Measurements from ENCODE around the gene BRIP1. TPM values are rescaled to one million over a fixed set of nuclear protein-coding genes. Genes with fewer than 3 reads are reported as not detected.

Gene BRIP1
- polyA plus RNA-seq, 4 donors = 8.1 to 11.7 (median 10.8) TPM

GRCh38 chr17:61768405-61768804, 94.9 kb downstream of the BRIP1 start:
- DNase-seq (ENCODE audit: low read depth in 4 of 4, low spot score in 3 of 4) = no peak

DNA sequence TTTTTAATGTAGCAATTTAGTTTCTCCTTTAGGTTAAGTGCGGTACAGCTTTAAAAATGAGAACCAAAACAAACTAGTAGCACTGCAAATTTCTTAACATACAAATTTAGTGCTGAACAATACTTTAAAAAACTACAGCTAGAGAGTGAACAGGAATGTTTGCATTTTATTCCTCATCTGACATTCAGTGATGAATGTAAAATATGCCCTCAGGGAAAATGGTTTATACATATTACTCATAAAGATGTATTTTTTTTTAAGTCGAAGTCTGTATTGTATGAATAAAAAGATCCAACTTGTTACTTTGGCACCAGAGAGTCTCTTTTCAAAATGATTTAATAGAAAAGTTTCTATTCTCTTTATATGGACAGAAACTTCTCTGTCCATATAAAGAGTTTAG, 96.8 kb downstream of the BRIP1 start:
- no peak for DNase-seq (ENCODE audit: low read depth in 4 of 4, low spot score in 3 of 4)

GRCh38 chr17:61764846-61765245, 98.5 kb downstream of the BRIP1 start:
- DNase-seq (ENCODE audit: low read depth in 4 of 4, low spot score in 3 of 4) = no peak

DNA sequence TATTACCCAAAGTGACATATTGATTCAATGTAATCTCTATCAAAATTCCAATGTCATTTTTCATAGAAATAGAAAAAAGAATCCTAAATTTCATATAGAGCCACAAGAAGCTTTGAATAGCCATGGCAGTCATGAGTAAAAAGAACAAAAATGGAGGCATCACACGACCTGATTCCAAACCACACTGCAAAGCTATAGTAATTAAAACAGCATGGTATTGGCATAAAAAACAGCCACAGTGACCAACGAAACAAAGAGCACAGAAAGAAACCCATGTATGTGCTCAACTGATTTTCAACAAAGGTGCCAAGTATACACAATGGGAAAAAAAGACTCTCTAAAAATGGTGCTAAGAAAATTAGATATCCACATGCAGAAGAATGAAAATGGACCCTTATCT, 101.5 kb downstream of the BRIP1 start:
- no peak for DNase-seq (ENCODE audit: low read depth in 4 of 4, low spot score in 3 of 4)

DNA sequence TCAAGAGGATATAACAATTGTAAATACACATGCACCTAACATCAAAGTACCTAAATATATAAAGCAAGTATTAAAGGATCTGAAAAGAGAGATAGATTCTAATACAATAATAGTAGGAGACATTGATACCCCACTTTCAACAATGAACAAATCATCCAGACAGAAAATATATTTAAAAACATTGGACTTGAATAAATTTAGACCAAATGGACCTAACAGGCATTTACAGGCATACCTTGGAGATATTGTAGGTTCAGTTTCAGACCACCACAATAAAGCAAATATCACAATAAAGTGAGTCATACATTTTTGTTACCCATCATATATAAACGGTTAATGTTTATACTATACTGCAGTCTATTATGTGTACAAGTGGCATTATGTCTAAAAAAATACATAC, 104.0 kb downstream of the BRIP1 start:
- no peak for DNase-seq (ENCODE audit: low read depth in 4 of 4, low spot score in 3 of 4)

- DNase-seq (ENCODE audit: low read depth in 4 of 4, low spot score in 3 of 4) = no peak
Measured at GRCh38 chr17:61758430-61758829, 104.9 kb downstream of the BRIP1 start.

DNA sequence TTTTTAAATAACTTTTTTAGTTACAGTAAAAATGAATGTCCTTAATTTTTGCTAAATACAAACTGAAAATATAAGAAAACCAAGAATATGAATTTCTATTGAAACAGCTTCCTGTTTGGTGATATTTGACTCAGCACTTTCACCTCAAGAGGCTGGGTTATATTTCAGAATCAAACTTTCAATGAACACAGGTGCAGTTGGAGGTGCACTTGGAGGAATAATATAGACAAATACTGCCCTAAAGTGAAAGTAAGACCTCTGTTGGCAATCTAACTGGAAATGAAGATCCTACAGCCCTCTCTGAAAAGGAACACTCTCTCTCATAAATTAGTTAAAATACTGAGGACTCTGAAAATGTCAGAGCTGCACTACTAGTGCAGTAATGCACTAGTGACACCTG, 106.2 kb downstream of the BRIP1 start:
- DNase-seq (ENCODE audit: low read depth in 4 of 4, low spot score in 3 of 4) = no peak

DNA sequence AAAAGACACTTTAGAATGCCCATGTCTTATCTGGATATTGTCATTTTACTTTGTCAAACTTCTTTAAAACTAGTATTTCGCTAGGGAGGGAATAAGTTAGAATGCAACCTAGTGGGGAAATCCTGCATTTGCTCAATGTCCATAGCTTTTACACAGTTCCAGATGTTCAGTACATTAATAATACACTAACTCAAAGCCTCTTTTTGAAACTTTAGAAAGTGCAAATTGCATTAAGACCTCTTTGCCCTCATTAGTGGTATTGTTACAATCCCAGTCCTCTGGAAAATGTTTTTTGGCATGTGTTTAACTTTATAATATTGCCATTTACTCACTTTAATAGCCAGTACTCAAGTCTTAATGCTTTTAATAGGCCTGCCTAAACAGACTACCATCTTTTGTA, 106.8 kb downstream of the BRIP1 start:
- DNase-seq (ENCODE audit: low read depth in 4 of 4, low spot score in 3 of 4) = no peak

- DNase-seq (ENCODE audit: low read depth in 4 of 4, low spot score in 3 of 4) = no peak
Measured at GRCh38 chr17:61755668-61756067, 107.7 kb downstream of the BRIP1 start.

- DNase-seq (ENCODE audit: low read depth in 4 of 4, low spot score in 3 of 4) = no peak
Measured at GRCh38 chr17:61755078-61755477, 108.2 kb downstream of the BRIP1 start.

DNA sequence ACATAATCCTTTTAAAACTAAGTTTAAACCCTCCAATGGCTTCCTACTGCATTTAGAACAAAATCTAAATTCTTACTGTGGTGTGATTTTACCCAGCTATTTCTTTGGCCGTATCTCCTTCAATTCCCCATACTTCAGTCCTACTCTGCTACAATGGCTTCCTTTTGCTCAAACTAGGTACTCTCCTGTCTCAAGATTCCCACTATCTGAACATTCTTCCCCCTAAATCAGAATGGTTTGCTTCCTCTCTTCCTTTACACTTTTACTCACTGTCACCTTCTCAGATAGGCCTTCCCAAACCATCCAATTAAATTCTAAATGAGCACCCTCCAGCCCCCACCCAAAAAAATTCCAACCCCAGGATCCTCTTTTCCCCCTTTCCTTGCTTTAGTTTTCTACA, 109.2 kb downstream of the BRIP1 start:
- DNase-seq (ENCODE audit: low read depth in 4 of 4, low spot score in 3 of 4) = no peak

GRCh38 chr17:61753696-61754095, 109.6 kb downstream of the BRIP1 start:
- DNase-seq (ENCODE audit: low read depth in 4 of 4, low spot score in 3 of 4) = no peak

- DNase-seq (ENCODE audit: low read depth in 4 of 4, low spot score in 3 of 4) = no peak
Measured at GRCh38 chr17:61750656-61751055, 112.7 kb downstream of the BRIP1 start.

GRCh38 chr17:61749823-61750404, 113.4 kb downstream of the BRIP1 start:
- no peak for DNase-seq (ENCODE audit: low read depth in 4 of 4, low spot score in 3 of 4)

GRCh38 chr17:61746248-61746985, 116.9 kb downstream of the BRIP1 start:
- no peak for DNase-seq (ENCODE audit: low read depth in 4 of 4, low spot score in 3 of 4)

GRCh38 chr17:61744804-61745203, 118.5 kb downstream of the BRIP1 start:
- DNase-seq (ENCODE audit: low read depth in 4 of 4, low spot score in 3 of 4) = no peak

GRCh38 chr17:61744252-61744651, 119.1 kb downstream of the BRIP1 start:
- DNase-seq (ENCODE audit: low read depth in 4 of 4, low spot score in 3 of 4) = no peak

- DNase-seq (ENCODE audit: low read depth in 4 of 4, low spot score in 3 of 4) = no peak
Measured at GRCh38 chr17:61743766-61744165, 119.6 kb downstream of the BRIP1 start.

GRCh38 chr17:61739002-61739401, 124.3 kb downstream of the BRIP1 start:
- DNase-seq (ENCODE audit: low read depth in 4 of 4, low spot score in 3 of 4) = no peak

GRCh38 chr17:61738249-61738648, 125.1 kb downstream of the BRIP1 start:
- DNase-seq (ENCODE audit: low read depth in 4 of 4, low spot score in 3 of 4) = no peak

DNA sequence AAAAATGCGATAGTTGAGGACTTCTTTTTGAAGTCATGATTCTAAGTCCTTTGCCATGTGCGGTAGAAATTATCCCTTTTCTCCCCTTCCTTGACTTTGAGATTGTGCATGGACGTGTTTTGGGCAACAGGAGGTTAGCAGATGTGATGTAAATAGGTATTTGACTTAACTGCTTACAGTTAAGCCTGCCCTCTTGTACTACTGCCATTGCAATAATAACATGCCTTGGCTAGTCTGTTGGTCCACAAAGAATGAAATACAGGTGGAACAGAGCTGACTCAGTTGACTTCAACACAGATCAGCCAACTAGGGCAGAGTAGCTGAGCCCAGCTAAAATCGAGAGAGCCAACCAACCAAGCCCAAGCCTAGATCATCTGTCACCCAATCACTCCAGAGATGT, 125.5 kb downstream of the BRIP1 start:
- no peak for DNase-seq (ENCODE audit: low read depth in 4 of 4, low spot score in 3 of 4)

- DNase-seq (ENCODE audit: low read depth in 4 of 4, low spot score in 3 of 4) = no peak
Measured at GRCh38 chr17:61736438-61736837, 126.9 kb downstream of the BRIP1 start.

DNA sequence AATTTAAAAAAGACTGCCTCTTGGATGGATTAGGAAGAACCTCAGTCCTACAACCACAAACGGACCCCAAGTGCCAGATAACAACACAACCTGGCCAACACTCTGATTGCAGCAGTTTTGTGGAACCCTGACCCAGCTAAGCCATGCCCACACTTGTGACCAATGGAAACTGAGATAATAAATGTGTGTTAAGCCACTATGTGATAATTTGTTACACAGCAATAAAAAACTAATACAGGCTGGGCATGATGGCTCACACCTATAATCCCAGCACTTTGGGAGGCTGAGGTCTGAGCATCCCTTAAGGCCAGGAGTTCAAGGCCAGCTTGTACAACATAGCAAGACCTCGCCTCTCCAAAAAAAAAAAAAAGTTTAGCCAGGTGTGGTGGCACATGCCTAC, 127.5 kb downstream of the BRIP1 start:
- DNase-seq (ENCODE audit: low read depth in 4 of 4, low spot score in 3 of 4) = no peak
